ENCODE results near the gene WDR12. TPM values are rescaled to one million over a fixed set of nuclear protein-coding genes. Genes with fewer than 3 reads are reported as not detected.
"Not testable (repeated sequence)": the region's sequence is repeated elsewhere in the genome, so short reads cannot be mapped to it uniquely, and the experiment has no call there.

WDR12 gene
- total RNA-seq, 1 experiment from 2014 or later, result 129 TPM

- Histone ChIP-seq H2AFZ (ENCODE audit: low read length) (no peak overlapping the region), H4K20me1 (ENCODE audit: insufficient read depth, low read depth, low read length) (no peaks in the 10 kb centered on the region), H3K9me3 (ENCODE audit: low read length) (no peaks in the 10 kb centered on the region), H3K9ac (ENCODE audit: low read length) (no peak overlapping the region), H3K27ac (ENCODE audit: low read length) (no peak overlapping the region), H3K4me1 (ENCODE audit: low read length) (no peaks in the 10 kb centered on the region), H3K4me2 (ENCODE audit: low read depth, low read length, poor library complexity, severe bottlenecking) (no peak overlapping the region), H3K36me3 (ENCODE audit: insufficient read depth, low read length) (no peaks in the 10 kb centered on the region), H3K27me3 (ENCODE audit: low read length) (no peaks in the 10 kb centered on the region), H3K9me2 (replicated peaks; ENCODE audit: insufficient read depth, low read length) (no peaks in the 10 kb centered on the region), H3K79me2 (ENCODE audit: low read length) (no peaks in the 10 kb centered on the region), H3K4me3 (ENCODE audit: low read length) (no peak overlapping the region)
- DNase-seq, result no peak
Measured at GRCh38 chr2:202938960-202939359, 27.5 kb upstream of the WDR12 start.

GRCh38 chr2:202934456-202934855, 23.0 kb upstream of the WDR12 start:
- H3K27ac ChIP-seq (ENCODE audit: low read length), result no peak overlapping the region
- no peak for DNase-seq
- H3K9ac ChIP-seq (ENCODE audit: low read length), result no peak overlapping the region
- H3K4me1 ChIP-seq (ENCODE audit: low read length), result no peaks in the 10 kb centered on the region
- no peaks in the 10 kb centered on the region for H3K27me3 ChIP-seq (ENCODE audit: low read length)
- H3K4me3 ChIP-seq (ENCODE audit: low read length), result no peak overlapping the region
- H3K79me2 ChIP-seq (ENCODE audit: low read length), result no peaks in the 10 kb centered on the region
- no peaks in the 10 kb centered on the region for H4K20me1 ChIP-seq (ENCODE audit: insufficient read depth, low read depth, low read length)
- no peak overlapping the region for H3K4me2 ChIP-seq (ENCODE audit: low read depth, low read length, poor library complexity, severe bottlenecking)
- no peak overlapping the region for H2AFZ ChIP-seq (ENCODE audit: low read length)
- H3K36me3 ChIP-seq (ENCODE audit: insufficient read depth, low read length), result peaks cover 7% of the 10 kb centered on the region; the same call in 1 of the 2 replicates
- no peaks in the 10 kb centered on the region for H3K9me2 ChIP-seq (replicated peaks; ENCODE audit: insufficient read depth, low read length)
- no peaks in the 10 kb centered on the region for H3K9me3 ChIP-seq (ENCODE audit: low read length)

GRCh38 chr2:202933958-202934357, 22.5 kb upstream of the WDR12 start:
- Histone ChIP-seq H3K27ac (ENCODE audit: low read length) (no peak overlapping the region), H3K4me1 (ENCODE audit: low read length) (no peaks in the 10 kb centered on the region), H4K20me1 (ENCODE audit: insufficient read depth, low read depth, low read length) (no peaks in the 10 kb centered on the region), H3K79me2 (ENCODE audit: low read length) (no peaks in the 10 kb centered on the region), H3K4me3 (ENCODE audit: low read length) (no peak overlapping the region), H3K4me2 (ENCODE audit: low read depth, low read length, poor library complexity, severe bottlenecking) (no peak overlapping the region), H3K9me3 (ENCODE audit: low read length) (no peaks in the 10 kb centered on the region), H3K9me2 (replicated peaks; ENCODE audit: insufficient read depth, low read length) (no peaks in the 10 kb centered on the region), H3K36me3 (ENCODE audit: insufficient read depth, low read length) (peaks cover 7% of the 10 kb centered on the region; the same call in 1 of the 2 replicates), H3K9ac (ENCODE audit: low read length) (no peak overlapping the region), H2AFZ (ENCODE audit: low read length) (no peak overlapping the region), H3K27me3 (ENCODE audit: low read length) (no peaks in the 10 kb centered on the region)
- DNase-seq, result no peak

DNA sequence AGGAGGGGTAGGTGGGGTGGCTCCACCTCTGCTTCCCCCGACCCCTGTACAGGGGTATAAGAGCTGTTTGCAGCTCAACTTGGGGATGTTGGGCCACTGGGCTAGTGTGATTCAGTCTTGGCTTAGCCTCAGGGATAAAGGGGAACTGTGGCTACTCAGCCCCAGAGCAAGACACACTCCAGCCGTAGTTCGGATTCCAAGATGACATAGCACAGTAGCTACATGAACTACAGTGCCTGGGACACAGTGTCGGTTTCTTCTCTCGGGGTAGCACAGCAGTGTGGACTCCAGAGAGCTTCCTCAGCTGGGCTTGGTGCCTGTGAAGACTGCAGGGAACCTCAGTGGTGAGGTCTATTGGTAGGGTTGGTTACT, 21.7 kb upstream of the WDR12 start:
- DNase-seq, result no peak
- no peak overlapping the region for H3K27ac ChIP-seq (ENCODE audit: low read length)
- H2AFZ ChIP-seq (ENCODE audit: low read length), result no peak overlapping the region
- H3K4me1 ChIP-seq (ENCODE audit: low read length), result no peaks in the 10 kb centered on the region
- no peaks in the 10 kb centered on the region for H3K27me3 ChIP-seq (ENCODE audit: low read length)
- peaks cover 8% of the 10 kb centered on the region; the same call in 1 of the 2 replicates for H3K36me3 ChIP-seq (ENCODE audit: insufficient read depth, low read length)
- H3K9ac ChIP-seq (ENCODE audit: low read length), result no peak overlapping the region
- no peaks in the 10 kb centered on the region for H3K9me3 ChIP-seq (ENCODE audit: low read length)
- H4K20me1 ChIP-seq (ENCODE audit: insufficient read depth, low read depth, low read length), result no peaks in the 10 kb centered on the region
- H3K79me2 ChIP-seq (ENCODE audit: low read length), result no peaks in the 10 kb centered on the region
- H3K9me2 ChIP-seq (replicated peaks; ENCODE audit: insufficient read depth, low read length), result no peaks in the 10 kb centered on the region
- no peak overlapping the region for H3K4me3 ChIP-seq (ENCODE audit: low read length)
- no peak overlapping the region for H3K4me2 ChIP-seq (ENCODE audit: low read depth, low read length, poor library complexity, severe bottlenecking)

DNA sequence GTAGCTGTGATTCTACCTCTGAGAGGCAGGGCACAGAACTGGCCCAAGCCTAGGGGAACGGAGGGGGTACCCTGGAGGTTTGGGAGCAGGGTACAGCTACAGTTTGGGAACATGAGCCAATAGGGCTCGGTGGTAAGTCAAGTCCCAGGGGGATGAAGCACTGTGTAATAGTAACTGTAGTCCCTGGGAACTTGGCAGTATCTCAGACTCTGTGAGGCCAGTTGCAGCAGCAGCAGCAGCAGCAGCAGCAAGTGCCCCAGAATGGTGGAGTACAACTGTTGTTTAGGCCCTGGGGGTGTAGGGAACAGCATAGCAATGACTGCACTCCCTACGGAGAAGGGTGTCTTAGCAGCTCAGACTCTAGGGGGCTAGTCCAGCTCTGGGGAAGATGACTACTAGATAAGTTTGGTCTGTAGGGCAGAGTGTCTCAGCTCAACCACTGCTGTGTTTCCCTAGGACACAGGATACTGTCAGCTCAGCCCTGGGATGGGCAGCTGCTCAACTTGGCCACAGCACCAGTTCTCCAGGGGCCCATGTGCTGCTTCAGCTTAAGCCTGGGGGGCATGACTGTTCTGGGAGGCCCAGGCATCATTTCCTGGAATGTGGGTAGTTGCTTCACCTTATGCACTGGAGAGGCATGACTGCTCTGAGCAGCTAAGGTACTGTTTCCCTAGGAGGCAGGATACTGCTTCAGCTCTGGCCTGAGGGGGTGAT, 21.1 kb upstream of the WDR12 start:
- Histone ChIP-seq H3K9me2 (replicated peaks; ENCODE audit: insufficient read depth, low read length) (no peaks in the 10 kb centered on the region), H3K27ac (ENCODE audit: low read length) (no peak overlapping the region), H3K4me2 (ENCODE audit: low read depth, low read length, poor library complexity, severe bottlenecking) (no peak overlapping the region), H3K9me3 (ENCODE audit: low read length) (no peaks in the 10 kb centered on the region), H4K20me1 (ENCODE audit: insufficient read depth, low read depth, low read length) (no peaks in the 10 kb centered on the region), H3K79me2 (ENCODE audit: low read length) (no peaks in the 10 kb centered on the region), H2AFZ (ENCODE audit: low read length) (no peak overlapping the region), H3K36me3 (ENCODE audit: insufficient read depth, low read length) (peaks cover 10% of the 10 kb centered on the region; the same call in 1 of the 2 replicates), H3K27me3 (ENCODE audit: low read length) (no peaks in the 10 kb centered on the region), H3K9ac (ENCODE audit: low read length) (no peak overlapping the region), H3K4me3 (ENCODE audit: low read length) (no peak overlapping the region), H3K4me1 (ENCODE audit: low read length) (no peaks in the 10 kb centered on the region)
- no peak for DNase-seq

- Histone ChIP-seq H3K4me2 (ENCODE audit: low read depth, low read length, poor library complexity, severe bottlenecking) (no peak overlapping the region), H3K79me2 (ENCODE audit: low read length) (no peaks in the 10 kb centered on the region), H3K9me3 (ENCODE audit: low read length) (no peaks in the 10 kb centered on the region), H2AFZ (ENCODE audit: low read length) (no peak overlapping the region), H3K4me1 (ENCODE audit: low read length) (peaks cover under 1% of the 10 kb centered on the region; the same call in 1 of the 2 replicates), H3K9me2 (replicated peaks; ENCODE audit: insufficient read depth, low read length) (no peaks in the 10 kb centered on the region), H3K36me3 (ENCODE audit: insufficient read depth, low read length) (no peaks in the 10 kb centered on the region), H3K27me3 (ENCODE audit: low read length) (no peaks in the 10 kb centered on the region), H4K20me1 (ENCODE audit: insufficient read depth, low read depth, low read length) (no peaks in the 10 kb centered on the region), H3K27ac (ENCODE audit: low read length) (no peak overlapping the region), H3K9ac (ENCODE audit: low read length) (no peak overlapping the region), H3K4me3 (ENCODE audit: low read length) (no peak overlapping the region)
- DNase-seq, result peak; percentile 44
Measured at GRCh38 chr2:202918860-202919259, 7.4 kb upstream of the WDR12 start.

DNA sequence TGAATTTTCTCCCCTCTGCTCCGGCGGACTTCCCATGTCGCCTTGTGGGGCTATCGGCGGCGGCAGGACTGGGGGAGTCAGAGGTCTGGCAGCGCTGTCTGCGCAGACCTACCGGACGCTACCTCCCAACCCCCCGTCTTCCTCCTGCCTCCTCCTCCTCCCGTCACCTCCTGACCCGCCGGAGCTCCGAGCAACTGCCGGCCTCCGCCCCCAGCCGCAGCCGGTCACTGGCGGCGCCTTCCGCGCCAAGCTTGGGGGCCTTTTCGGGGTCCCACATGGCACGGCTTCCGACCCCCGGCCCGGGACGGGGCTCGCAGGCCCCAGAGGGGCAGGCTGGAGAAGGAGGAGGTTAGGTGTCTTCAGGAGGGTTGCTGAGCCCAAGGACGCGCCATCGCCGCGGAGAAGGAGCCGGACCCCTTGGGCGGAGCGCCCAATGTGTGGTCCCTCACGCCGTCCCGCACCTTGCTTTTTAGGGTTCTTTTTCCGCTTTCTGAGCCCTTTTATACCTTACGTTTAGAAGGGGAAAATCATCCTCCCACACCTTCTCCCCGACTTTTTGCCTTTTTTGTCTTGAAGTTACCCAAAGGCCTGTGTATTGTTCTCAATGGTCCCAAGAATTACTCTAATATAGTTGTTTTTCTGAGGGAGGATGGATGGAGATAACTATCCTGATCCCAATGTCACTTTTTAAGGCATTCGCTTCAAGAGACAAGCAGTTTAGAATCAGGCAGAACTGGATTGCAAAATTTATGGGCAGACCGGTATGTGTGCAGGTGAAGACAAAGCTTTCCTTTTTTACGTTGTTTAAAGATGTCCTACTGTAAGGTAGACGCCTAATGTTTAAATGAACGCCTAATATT, 1.1 kb upstream of the WDR12 start:
- H4K20me1 ChIP-seq (ENCODE audit: insufficient read depth, low read depth, low read length); H3K9me3 ChIP-seq (ENCODE audit: low read length); H2AFZ ChIP-seq (ENCODE audit: low read length); H3K36me3 ChIP-seq (ENCODE audit: insufficient read depth, low read length); H3K27me3 ChIP-seq (ENCODE audit: low read length); H3K9me2 ChIP-seq (replicated peaks; ENCODE audit: insufficient read depth, low read length): not testable (repeated sequence)
- Histone ChIP-seq H3K4me1 (ENCODE audit: low read length) (peaks cover 27% of the 10 kb centered on the region), H3K9ac (ENCODE audit: low read length) (peak overlapping the region; percentile 87), H3K4me3 (ENCODE audit: low read length) (peak overlapping the region; percentile 99), H3K27ac (ENCODE audit: low read length) (peak overlapping the region; percentile 94), H3K4me2 (ENCODE audit: low read depth, low read length, poor library complexity, severe bottlenecking) (peak overlapping the region; percentile 93), H3K79me2 (ENCODE audit: low read length) (peaks cover 46% of the 10 kb centered on the region)
- peak; percentile 41 for DNase-seq

- no peak for DNase-seq
- peak overlapping the region; percentile 93 for H2AFZ ChIP-seq (ENCODE audit: low read length)
- H3K36me3 ChIP-seq (ENCODE audit: insufficient read depth, low read length), result peaks cover 13% of the 10 kb centered on the region
- peaks cover 27% of the 10 kb centered on the region for H3K4me1 ChIP-seq (ENCODE audit: low read length)
- H3K27me3 ChIP-seq (ENCODE audit: low read length), result no peaks in the 10 kb centered on the region
- peaks cover 58% of the 10 kb centered on the region for H3K79me2 ChIP-seq (ENCODE audit: low read length)
- no peaks in the 10 kb centered on the region for H3K9me2 ChIP-seq (replicated peaks; ENCODE audit: insufficient read depth, low read length)
- peak overlapping the region; percentile 93 for H3K4me2 ChIP-seq (ENCODE audit: low read depth, low read length, poor library complexity, severe bottlenecking)
- peak overlapping the region; percentile 99 for H3K4me3 ChIP-seq (ENCODE audit: low read length)
- no peaks in the 10 kb centered on the region for H3K9me3 ChIP-seq (ENCODE audit: low read length)
- H4K20me1 ChIP-seq (ENCODE audit: insufficient read depth, low read depth, low read length), result no peaks in the 10 kb centered on the region
- peak overlapping the region; percentile 87 for H3K9ac ChIP-seq (ENCODE audit: low read length)
- H3K27ac ChIP-seq (ENCODE audit: low read length), result peak overlapping the region; percentile 94
Measured at GRCh38 chr2:202911203-202911511, 316 bp downstream of the WDR12 start.
